Measurements from ENCODE around the gene MUC20.
"Not testable (repeated sequence)": the region's sequence is repeated elsewhere in the genome, so short reads cannot be mapped to it uniquely, and the experiment has no call there.

MUC20 gene

DNA sequence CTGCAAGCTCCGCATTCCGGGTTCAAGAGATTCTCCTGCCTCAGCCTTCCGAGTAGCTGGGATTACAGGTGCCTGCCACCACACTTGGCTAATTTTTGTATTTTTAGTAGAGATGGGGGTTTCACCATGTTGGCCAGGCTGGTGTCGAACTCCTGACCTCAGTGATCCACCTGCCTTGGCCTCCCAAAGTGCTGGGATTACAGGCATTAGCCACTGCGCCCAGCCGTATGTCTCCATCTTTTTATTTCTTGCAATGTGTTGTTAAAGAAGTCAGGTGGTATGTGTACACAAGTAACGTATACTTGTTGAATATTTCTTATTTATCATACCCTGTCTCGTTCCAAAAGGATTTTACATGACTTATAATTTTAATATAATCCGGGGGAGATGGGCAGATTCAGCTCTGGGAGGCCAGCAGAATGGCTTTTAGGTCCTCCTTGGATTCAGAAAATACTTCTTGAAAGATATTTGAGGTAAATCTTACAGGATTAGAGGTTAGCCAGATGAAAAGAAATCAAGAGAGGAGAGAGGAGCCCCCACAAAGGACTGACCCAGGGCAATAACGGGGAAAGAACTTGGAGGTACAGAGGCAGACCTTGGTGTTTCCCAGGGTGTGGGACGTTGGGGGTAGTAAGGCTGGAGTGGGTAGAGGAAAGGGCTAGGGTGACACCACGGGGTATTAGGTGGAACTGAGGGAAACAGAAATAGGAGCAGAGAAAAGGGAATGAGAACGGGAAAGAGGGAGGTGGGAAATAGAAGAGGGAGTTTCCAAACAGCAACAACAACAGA lies 27.2 kb upstream of the MUC20 start:
- DNase-seq: no peak

GRCh38 chr3:195694217-195695076 lies 26.3 kb upstream of the MUC20 start:
- not testable (repeated sequence) for DNase-seq

DNA sequence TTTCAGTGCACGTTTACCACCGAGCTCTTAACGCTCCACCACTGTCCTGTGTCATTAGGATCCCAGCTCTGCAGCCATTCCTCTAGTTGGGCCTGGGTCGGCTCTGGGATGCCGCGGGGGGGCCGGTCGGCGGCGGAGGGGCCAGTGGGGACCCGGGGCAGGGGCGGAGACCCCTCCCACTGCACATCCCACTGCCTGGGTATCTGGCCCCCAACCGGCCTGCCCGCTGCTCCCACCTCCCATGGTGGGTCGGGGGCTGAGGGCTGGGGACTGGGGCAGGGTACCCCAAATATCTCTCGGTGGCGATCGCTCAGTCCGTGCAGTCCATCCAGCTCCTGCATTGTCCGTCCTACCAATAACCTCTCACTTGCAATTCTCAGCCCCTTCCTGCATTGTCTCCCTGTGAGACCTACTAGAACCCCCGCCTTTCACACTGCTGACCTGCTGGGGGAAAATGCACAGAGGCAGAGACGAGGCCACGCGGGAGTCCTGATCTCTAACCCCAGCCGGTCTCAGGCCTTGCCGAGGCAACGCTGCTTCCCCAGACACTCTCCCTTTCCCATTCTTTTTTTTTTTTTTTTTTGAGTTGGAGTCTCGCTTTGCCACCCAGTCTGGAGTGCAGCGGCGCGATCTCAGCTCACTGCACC lies 24.0 kb upstream of the MUC20 start:
- no peak for DNase-seq

DNA sequence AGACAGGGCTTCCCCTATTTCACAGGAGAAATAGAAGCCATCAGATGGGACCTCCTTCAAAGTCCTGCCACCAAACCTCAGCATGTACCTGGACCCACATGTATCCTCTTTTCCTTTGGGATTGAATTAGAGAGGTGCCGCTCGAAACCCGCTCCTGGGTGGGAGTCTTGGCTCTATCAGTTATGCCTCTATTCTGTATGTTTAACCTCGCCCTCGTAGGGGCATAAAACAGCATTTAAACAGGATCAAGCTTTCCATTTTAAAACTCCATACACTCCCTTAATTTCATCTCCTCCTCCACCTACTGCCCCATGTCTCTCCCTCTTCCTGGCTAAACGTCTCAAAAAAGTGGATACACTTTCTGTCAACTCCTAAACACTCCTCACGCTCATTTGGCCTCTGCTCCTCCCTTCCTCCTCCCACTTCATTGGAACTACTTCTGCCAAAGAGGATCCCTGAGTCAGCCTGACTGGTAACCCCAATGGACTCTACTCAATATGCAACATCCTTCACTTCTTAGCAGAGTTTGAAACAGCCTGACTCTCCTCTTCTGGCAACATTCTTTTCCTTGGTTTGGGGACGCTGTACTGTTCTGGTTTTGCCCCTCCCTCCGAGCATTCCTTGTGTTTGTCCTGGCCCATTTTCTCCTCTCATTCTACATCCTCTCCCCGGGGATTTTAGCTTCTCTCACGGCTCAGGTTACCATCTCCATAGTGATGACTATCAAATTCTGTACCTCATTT lies 23.0 kb upstream of the MUC20 start:
- DNase-seq: no peak

- DNase-seq: no peak
Observed at GRCh38 chr3:195698325-195698646, 22.5 kb upstream of the MUC20 start.

GRCh38 chr3:195698647-195699387 lies 22.0 kb upstream of the MUC20 start:
- DNase-seq: no peak

DNA sequence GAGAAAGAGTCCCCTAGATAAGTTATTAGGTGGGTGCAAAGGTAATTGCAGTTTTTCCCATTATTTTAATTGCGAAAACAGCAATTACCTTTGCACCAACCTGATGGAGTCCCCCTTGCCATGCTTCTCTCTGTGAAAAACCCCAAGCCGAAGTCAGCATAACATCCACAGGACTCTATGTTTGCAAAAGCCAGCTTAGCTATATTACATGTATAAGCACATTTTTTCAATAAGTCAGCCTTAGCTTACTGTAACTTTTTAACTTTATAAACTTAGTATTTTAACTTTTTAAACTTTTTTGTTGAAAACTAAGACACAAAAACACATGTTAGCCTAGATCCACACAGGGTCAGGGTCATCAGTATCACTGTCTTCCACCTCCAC lies 21.4 kb upstream of the MUC20 start:
- DNase-seq: no peak

DNA sequence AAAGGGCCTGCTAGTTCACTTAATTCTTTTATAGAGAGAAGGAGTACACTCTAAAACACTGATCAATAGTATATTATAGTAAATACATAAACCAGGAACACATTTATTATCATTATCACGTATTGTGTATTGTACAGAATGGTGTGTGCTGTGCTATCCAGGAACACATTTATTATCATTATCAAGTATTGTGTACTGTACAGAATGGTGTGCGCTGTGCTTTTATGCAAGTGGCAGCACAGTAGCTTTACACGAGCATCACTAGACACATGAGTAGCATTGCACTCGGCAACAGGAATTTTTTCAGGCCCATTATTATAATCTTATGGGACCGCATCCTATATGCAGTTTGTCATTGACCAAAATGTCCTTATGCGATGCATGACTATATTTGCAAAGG lies 20.9 kb upstream of the MUC20 start:
- no peak for DNase-seq

- no peak for DNase-seq
Observed at GRCh38 chr3:195700319-195700718, 20.5 kb upstream of the MUC20 start.

DNA sequence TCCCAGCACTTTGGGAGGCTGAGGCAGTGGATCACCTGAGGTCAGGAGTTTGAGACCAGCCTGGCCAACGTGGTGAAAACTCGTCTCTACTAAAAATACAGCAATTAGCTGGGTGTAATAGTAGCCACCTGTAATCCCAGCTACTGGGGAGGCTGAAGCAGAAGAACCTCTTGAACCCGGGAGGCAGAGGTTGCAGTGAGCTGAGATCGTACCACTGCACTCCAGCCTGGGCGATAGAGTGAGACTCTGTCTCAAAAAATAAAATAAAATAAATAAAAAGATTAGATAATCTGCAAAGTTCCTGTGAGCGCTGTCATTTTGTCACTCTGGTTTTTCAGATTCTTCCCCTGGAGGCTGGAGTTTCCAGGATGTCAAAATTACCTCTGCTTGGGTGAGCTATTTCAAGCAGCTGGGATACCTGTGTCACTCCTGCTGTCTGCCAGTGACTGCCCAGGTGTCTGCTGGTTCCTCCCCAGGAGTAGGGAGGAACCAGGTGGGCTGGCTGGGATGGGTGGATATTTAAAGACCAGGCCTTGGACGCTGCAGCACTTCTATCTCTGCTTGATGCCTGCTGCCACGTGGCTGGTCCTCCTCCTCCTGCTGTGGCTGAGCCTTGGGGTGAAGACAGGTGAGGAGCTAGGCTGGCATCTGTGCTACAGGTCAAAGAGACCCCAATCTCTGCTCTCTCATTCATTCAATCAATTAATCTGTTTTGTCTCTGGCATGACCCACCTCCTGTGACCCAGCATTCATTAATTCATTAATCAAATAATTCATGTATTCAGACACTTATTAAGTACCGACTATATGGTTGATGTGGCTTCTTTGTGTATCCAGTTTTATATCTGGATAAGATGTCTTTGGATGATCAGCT lies 19.5 kb upstream of the MUC20 start:
- no peak for DNase-seq

GRCh38 chr3:195703776-195704175 lies 17.0 kb upstream of the MUC20 start:
- no peak for DNase-seq

DNA sequence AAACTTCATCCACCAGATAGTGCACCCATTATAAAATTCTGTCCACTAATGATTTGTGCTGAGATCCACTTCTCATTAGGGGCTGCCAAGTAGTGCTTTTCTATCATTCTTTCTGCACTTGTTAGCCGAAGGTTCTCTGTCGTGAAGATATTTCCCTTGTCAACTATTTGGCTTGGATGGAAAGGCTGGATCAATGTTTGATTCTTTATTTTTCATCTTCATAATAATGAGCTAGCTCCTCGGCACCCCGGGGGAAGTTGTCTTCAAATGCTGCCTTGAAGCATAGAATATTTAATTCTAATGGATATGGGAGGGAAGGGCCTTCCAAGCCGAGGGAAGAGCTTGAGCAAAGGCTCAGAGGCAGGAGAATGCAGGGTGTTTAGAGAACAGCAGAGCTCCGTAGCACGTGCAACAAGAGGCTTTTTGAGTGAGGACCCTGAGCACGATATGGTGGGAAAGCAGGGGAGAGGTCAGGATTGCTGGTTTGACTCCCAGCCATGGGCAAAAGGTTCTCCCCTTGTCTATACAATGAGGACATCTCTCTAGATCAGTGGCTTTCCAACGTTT lies 16.3 kb upstream of the MUC20 start:
- no peak for DNase-seq

GRCh38 chr3:195705081-195705991 lies 15.4 kb upstream of the MUC20 start:
- no peak for DNase-seq

DNA sequence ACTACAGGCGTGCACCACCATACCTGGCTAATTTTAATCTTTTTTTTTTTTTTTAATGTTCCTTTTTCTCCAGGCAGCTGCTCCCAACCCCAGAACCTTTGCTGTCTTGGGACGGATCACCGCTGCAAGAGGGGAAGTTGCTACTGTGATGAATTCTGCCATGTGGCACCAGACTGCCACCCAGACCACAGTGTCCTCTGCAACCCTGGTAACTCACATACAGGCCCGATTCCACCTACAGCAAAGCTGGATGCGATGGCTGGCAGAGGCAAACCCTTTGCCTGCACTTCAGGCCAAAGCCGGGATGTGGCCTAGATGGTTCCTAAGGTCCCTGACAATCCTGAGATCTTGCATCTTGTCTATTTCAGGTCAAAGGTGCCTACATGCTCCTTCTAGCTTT lies 12.7 kb upstream of the MUC20 start:
- DNase-seq: no peak

DNA sequence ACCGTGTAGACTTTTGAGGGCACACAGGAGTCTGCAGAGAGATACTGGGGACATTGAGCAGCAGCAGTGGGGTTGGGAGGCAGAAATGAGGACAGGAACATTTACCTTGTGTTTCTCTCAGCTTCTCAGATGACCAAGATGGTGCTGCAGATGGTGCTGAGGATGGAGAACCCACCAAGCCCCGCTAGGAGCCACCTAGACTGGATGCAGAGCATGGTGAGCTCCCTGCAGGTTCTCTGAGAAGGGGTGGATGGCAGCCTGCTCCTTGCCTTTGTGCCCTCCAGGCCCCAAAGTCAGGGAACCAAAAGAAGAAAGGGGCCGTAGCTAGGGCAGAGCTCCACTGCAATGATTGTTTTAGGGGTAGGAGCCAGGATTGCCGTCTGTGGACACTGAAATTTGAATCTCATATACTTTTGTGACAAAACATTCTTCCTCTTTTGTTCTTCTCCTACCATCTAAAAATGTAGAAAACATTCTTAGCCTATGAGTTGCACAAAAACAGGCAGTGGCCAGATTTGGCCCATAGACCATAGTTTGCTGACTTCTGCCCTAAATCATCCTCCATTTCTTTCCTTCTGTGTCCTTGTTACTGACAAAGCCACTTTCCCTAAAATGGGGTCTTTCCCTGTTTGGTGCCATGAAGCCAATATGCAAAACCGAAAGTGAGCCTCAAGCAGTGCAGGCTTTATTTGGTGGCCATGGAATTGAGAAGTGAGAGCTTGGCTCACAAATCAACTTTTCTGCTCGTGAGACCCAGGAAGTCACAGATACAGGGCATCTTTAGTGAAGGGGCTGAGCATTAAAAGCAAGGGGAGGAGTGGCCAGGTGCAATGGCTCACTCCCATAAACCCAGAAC lies 11.9 kb upstream of the MUC20 start:
- no peak for DNase-seq

DNA sequence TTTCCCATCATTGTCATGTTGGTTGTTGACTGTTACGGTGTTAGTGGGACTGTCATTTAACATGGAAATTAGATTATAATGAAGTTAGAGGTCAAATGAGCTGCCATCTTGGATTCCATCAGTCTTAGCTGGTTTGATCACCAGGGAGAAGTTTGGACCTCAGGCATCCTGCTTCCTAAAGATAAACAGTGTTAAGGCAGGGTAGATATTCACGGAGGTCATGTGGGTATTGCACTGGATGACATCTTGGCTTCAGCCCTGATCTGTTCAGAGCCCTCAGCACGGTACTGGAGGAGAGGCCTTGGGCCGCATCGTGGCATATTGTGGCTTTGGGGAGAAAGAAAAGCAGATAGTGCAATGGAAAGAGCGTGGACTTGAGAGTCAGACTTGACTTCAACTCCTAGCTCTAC lies 11.1 kb upstream of the MUC20 start:
- no peak for DNase-seq

DNA sequence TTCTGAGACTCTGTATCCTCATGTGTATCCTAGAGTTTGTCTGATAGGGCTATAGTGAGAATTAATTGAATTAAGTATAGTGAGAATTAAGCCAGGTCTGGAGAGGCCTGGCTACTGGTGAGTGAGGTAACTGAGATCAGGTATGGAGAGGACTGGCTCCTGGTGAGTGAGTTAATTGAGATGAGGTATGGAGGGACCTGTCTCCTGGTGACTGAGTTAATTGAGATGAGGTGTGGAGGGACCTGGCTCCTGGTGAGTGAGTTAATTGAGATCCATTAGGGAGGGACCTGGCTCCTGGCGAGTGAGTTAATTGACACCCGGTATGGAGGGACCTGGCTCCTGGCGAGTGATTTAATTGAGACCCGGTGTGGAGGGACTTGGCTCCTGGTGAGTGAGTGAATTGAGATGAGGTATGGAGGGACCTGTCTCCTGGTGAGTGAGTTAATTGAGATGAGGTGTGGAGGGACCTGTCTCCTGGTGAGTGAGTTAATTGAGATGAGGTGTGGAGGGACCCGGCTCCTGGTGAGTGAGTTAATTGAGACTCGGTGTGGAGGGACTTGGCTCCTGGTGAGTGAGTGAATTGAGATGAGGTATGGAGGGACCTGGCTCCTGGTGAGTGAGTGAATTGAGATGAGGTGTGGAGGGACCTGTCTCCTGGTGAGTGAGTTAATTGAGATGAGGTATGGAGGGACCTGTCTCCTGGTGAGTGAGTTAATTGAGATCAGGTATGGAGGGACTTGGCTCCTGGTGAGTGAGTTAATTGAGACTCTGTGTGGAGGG lies 10.5 kb upstream of the MUC20 start:
- not testable (repeated sequence) for DNase-seq

All from activated gamma-delta T cell treated with Interleukin-2 at 50 U/mL for 16 hours (primary cell).